Nephron progenitor cell (in vitro differentiated cells): Measurements from ENCODE around the gene CLEC17A.

Experiments
- DNase-seq: peaks from one replicate; pipeline ENCODE4 v3.0.0; 2021
- H3K27ac Mint-ChIP-seq: 2 replicates; pipeline ENCODE4 v1.8.0; 2021; ENCODE audit warnings: mild to moderate bottlenecking, moderate library complexity, mixed read lengths
- H3K27me3 Mint-ChIP-seq: 2 replicates; pipeline ENCODE4 v1.8.0; 2021; ENCODE audit warnings: mild to moderate bottlenecking, low read depth, mixed read lengths; ENCODE audit not compliant: poor library complexity
- H3K36me3 Mint-ChIP-seq: 2 replicates; pipeline ENCODE4 v1.8.0; 2021; ENCODE audit warnings: low read depth, mixed read lengths
- H3K4me1 Mint-ChIP-seq: 2 replicates; pipeline ENCODE4 v1.8.0; 2021; ENCODE audit warnings: mixed read lengths
- H3K4me3 Mint-ChIP-seq: 2 replicates; pipeline ENCODE4 v1.8.0; 2021; ENCODE audit warnings: mild to moderate bottlenecking, moderate library complexity, mixed read lengths
- H3K9me3 Mint-ChIP-seq: 2 replicates; pipeline ENCODE4 v1.8.0; 2021; ENCODE audit warnings: mild to moderate bottlenecking, moderate library complexity, mixed read lengths
- TF ChIP-seq, protein P1 (sequence below): fragments of 200-600 bp; sonication (generic); IDR thresholded peaks from 2 replicates; pipeline ENCODE4 v1.5.0; 2021; ENCODE audit warnings: antibody characterized with exemption

Gene CLEC17A

DNA sequence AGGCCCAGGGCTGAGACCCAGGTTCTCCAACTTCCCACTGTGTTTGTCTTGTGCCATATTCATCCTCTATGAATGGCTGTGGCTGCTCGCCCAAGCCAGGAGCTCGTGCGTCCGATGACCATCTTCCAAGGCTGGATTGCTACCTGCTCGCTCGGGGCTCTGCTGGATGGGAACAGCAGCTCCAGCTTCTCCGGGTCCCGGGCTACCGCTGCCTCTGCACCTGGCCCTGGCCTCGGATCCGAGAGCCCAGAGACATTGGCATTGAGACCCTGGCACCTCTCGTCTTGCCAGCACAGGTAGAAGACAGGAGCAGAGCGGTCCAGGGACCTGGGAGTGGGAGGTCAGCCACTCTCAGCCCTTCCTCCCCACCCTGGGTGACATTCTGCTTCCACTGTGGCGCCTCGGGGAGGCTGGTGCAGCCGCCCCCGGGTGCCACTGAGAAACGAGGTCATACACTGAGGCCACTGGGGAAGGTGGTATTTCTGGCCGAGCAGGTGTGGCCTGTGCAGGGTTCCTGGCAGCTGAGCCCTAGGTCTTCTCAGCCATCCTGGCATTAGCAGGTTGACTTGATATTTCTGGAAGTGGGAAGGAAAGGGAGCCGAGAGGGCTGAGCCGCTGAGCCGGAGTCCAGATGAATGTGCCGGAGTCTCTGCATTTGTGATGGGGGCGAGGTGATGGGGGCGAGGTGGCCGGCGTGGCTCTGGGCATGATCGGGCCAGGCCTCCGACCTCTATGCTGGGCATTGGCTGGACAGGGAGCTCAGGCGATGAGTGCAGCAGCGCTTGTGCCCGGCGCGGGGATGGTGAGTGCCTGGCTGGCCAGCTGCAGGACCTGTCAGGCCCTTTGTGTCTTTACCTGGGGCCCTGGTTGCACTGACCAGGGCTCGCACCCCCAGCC, 29.6 kb upstream of the CLEC17A start:
- Mint-ChIP-seq H3K27ac (no peak overlapping the region), H3K27me3 (peaks cover 3% of the 10 kb centered on the region), H3K4me1 (peaks cover 67% of the 10 kb centered on the region), H3K4me3 (no peak overlapping the region), H3K9me3 (no peaks in the 10 kb centered on the region), H3K36me3 (peaks cover 15% of the 10 kb centered on the region)
- TF ChIP-seq, protein P1, sequence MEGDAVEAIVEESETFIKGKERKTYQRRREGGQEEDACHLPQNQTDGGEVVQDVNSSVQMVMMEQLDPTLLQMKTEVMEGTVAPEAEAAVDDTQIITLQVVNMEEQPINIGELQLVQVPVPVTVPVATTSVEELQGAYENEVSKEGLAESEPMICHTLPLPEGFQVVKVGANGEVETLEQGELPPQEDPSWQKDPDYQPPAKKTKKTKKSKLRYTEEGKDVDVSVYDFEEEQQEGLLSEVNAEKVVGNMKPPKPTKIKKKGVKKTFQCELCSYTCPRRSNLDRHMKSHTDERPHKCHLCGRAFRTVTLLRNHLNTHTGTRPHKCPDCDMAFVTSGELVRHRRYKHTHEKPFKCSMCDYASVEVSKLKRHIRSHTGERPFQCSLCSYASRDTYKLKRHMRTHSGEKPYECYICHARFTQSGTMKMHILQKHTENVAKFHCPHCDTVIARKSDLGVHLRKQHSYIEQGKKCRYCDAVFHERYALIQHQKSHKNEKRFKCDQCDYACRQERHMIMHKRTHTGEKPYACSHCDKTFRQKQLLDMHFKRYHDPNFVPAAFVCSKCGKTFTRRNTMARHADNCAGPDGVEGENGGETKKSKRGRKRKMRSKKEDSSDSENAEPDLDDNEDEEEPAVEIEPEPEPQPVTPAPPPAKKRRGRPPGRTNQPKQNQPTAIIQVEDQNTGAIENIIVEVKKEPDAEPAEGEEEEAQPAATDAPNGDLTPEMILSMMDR = no peak
- DNase-seq = no peak

DNA sequence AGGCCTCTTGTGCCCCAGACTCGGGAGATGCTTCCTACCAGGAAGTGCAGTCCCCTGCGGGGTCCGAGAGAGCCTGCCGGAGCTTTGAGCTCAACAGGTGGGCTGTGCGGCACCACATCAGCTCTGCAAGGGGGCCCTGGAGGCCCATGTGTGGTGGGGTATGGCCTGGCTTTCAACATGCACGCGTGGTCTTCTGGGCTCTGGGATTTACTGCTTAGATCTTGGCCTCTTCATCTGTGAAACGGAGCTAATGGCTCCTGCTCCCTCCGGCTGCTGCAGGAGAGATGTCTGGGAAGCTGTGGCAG, 29.0 kb upstream of the CLEC17A start:
- DNase-seq = no peak
- Mint-ChIP-seq H3K27ac (peak overlapping the region; percentile 73), H3K36me3 (peaks cover 10% of the 10 kb centered on the region), H3K9me3 (no peaks in the 10 kb centered on the region), H3K4me1 (peaks cover 73% of the 10 kb centered on the region), H3K27me3 (peaks cover 3% of the 10 kb centered on the region), H3K4me3 (no peak overlapping the region)
- TF ChIP-seq, protein P1 = no peak

GRCh38 chr19:14554382-14554812, 28.5 kb upstream of the CLEC17A start:
- no peaks in the 10 kb centered on the region for H3K9me3 Mint-ChIP-seq
- no peak for DNase-seq
- peak overlapping the region; percentile 82 for H3K27ac Mint-ChIP-seq

DNA sequence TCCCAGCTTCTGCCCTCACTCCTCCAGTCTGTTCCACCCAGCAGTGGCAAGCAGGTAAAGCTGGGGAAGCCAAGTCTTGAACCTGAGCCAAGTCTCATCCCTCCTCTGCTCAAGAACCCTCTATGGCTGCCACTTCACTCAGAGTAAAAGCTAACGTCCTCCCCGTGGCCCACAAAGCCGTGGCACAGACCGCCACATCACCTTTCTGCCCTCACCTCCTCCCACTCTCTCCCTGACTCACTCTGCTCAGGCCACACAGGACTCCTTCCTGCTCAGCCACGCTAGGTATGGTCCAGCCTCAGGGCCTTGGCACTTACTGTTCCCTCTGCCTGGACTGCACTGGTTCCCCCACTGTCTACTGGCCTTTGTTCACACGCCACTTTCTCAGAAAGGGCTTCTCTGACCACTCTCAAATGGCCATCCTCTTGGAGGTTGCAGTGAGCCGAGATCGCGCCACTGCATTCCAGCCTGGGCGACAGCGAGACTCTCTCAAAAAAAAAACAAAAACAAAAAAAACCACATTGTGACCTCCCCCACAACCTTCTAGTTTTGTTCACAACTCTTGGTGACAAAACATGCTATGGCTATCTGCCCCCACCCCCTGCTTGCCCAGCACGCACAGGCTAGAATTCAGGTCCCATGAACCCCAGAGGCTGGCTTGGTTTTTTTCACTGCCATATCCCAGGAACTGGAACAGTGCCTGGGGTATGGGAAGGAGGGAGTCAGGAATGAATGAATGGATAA, 26.8 kb upstream of the CLEC17A start:
- Mint-ChIP-seq H3K36me3 (peaks cover 4% of the 10 kb centered on the region), H3K27ac (peak overlapping the region; percentile 68), H3K4me1 (peaks cover 73% of the 10 kb centered on the region), H3K9me3 (no peaks in the 10 kb centered on the region), H3K27me3 (peaks cover 3% of the 10 kb centered on the region), H3K4me3 (peak overlapping the region; percentile 18)
- TF ChIP-seq, protein P1 = no peak
- DNase-seq = no peak

More at GRCh38 chr19:14554382-14554812, 28.5 kb upstream of the CLEC17A start:
- peaks cover 10% of the 10 kb centered on the region for H3K36me3 Mint-ChIP-seq
- TF ChIP-seq, protein P1 = no peak
- H3K27me3 Mint-ChIP-seq = peaks cover 3% of the 10 kb centered on the region
- H3K4me1 Mint-ChIP-seq = peaks cover 78% of the 10 kb centered on the region
- H3K4me3 Mint-ChIP-seq = no peak overlapping the region

GRCh38 chr19:14556662-14557188, 26.2 kb upstream of the CLEC17A start:
- Mint-ChIP-seq H3K4me1 (peaks cover 71% of the 10 kb centered on the region), H3K27me3 (peaks cover 3% of the 10 kb centered on the region), H3K27ac (no peak overlapping the region), H3K4me3 (no peak overlapping the region), H3K36me3 (peaks cover 4% of the 10 kb centered on the region), H3K9me3 (no peaks in the 10 kb centered on the region)
- TF ChIP-seq, protein P1 = peak; percentile 97
- DNase-seq = peak; percentile 82
